Neural cell (in vitro differentiated cells): ENCODE measurements around the gene DPP10. TPM values are rescaled to one million over a fixed set of nuclear protein-coding genes. Genes with fewer than 3 reads are reported as not detected.

ENCODE experiments used
- H2AFZ ChIP-seq: fragments of 200-600, 300-800 bp; sonication (generic), shearing (Covaris generic); 2 replicates; pipeline ENCODE4 v1.6.0; 2014; ENCODE audit warnings: low read depth, mild to moderate bottlenecking, antibody characterized with exemption, low read length, moderate library complexity
- H3F3A ChIP-seq: fragments of 200-600 bp; shearing (Covaris generic); 2 replicates; pipeline ENCODE4 v1.6.1; 2016; ENCODE audit warnings: mild to moderate bottlenecking, moderate library complexity, mixed read lengths, antibody characterized with exemption, low read length; ENCODE audit not compliant: insufficient read depth, poor library complexity, severe bottlenecking
- H3K27ac ChIP-seq: fragments of 200-600, 300-800 bp; sonication (generic), shearing (Covaris generic); 2 replicates; pipeline ENCODE4 v1.5.1; 2014; ENCODE audit warnings: mild to moderate bottlenecking, low read length, moderate library complexity
- H3K27me3 ChIP-seq: fragments of 300-800, 200-600 bp; sonication (generic), shearing (Covaris generic); 2 replicates; pipeline ENCODE4 v1.6.0; 2014; ENCODE audit warnings: mild to moderate bottlenecking, low read depth, low read length, moderate library complexity; ENCODE audit not compliant: insufficient read depth
- H3K36me3 ChIP-seq: fragments of 300-800, 200-600 bp; sonication (generic), shearing (Covaris generic); 2 replicates; pipeline ENCODE4 v1.5.1; 2014; ENCODE audit warnings: mild to moderate bottlenecking, antibody characterized with exemption, low read length, moderate library complexity; ENCODE audit not compliant: insufficient read depth
- H3K4me2 ChIP-seq: fragments of 300-800, 200-600 bp; sonication (generic), shearing (Covaris generic); 2 replicates; pipeline ENCODE4 v1.6.0; 2014; ENCODE audit warnings: mild to moderate bottlenecking, low read length
- H3K4me3 ChIP-seq: fragments of 300-800, 200-600 bp; sonication (generic), shearing (Covaris generic); 2 replicates; pipeline ENCODE4 v1.5.1; 2014; ENCODE audit warnings: mild to moderate bottlenecking, low read length, moderate library complexity
- H3K79me2 ChIP-seq: fragments of 200-600 bp; shearing (Covaris generic); replicated peaks from 2 replicates; pipeline ENCODE4 v1.6.0; 2014; ENCODE audit warnings: mild to moderate bottlenecking, low read length, moderate library complexity; ENCODE audit not compliant: insufficient read depth
- H3K9ac ChIP-seq: fragments of 300-800, 200-600 bp; sonication (generic), shearing (Covaris generic); 2 replicates; pipeline ENCODE4 v1.6.1; 2016; ENCODE audit warnings: mild to moderate bottlenecking, low read length, mixed read lengths
- H3K9me2 ChIP-seq: fragments of 200-600 bp; shearing (Covaris generic); 2 replicates; pipeline ENCODE4 v1.6.1; 2016; ENCODE audit warnings: mild to moderate bottlenecking, low read length, mixed read lengths; ENCODE audit not compliant: insufficient read depth
- H3K9me3 ChIP-seq: fragments of 200-600, 300-800 bp; sonication (generic), shearing (Covaris generic); 2 replicates; pipeline ENCODE4 v1.6.1; 2016; ENCODE audit warnings: mild to moderate bottlenecking, mixed run types, low read length, moderate library complexity, mixed read lengths
- H4K20me1 ChIP-seq: fragments of 200-600 bp; shearing (Covaris generic); 2 replicates; pipeline ENCODE4 v1.6.1; 2016; ENCODE audit warnings: mild to moderate bottlenecking, mixed run types; ENCODE audit not compliant: insufficient read depth
- CTCF ChIP-seq: fragments of 450-650 bp; IDR thresholded peaks from 2 replicates; pipeline ENCODE4 v1.5.1; 2014; ENCODE audit warnings: antibody characterized with exemption, mild to moderate bottlenecking, moderate library complexity; ENCODE audit not compliant: poor library complexity, severe bottlenecking
- EP300 ChIP-seq: fragments of 450-650 bp; conservative IDR thresholded peaks from 2 replicates; pipeline ENCODE4 v1.6.1; 2014; ENCODE audit warnings: antibody characterized with exemption, mild to moderate bottlenecking, moderate library complexity; ENCODE audit not compliant: poor library complexity, severe bottlenecking
- EZH2 ChIP-seq: fragments of 200-600, 300-800 bp; shearing (Covaris generic), sonication (generic); IDR thresholded peaks from 2 replicates; pipeline ENCODE4 v1.6.1; 2014; ENCODE audit warnings: antibody characterized with exemption, low read length, borderline replicate concordance, mild to moderate bottlenecking; ENCODE audit not compliant: insufficient read depth, poor library complexity, severe bottlenecking
- MXI1 ChIP-seq: fragments of 450-650 bp; conservative IDR thresholded peaks from 2 replicates; pipeline ENCODE4 v1.6.1; 2014; ENCODE audit warnings: antibody characterized with exemption, mild to moderate bottlenecking; ENCODE audit not compliant: poor library complexity, severe bottlenecking
- POLR2AphosphoS5 ChIP-seq: IDR thresholded peaks from 2 replicates; pipeline ENCODE4 v1.6.1; 2012
- RAD21 ChIP-seq: fragments of 450-650 bp; conservative IDR thresholded peaks from 2 replicates; pipeline ENCODE4 v1.6.1; 2014; ENCODE audit warnings: antibody characterized with exemption, mild to moderate bottlenecking, moderate library complexity
- REST ChIP-seq: IDR thresholded peaks from 2 replicates; pipeline ENCODE4 v1.6.1; 2012; ENCODE audit warnings: borderline replicate concordance
- SMC3 ChIP-seq: fragments of 450-650 bp; conservative IDR thresholded peaks from 2 replicates; pipeline ENCODE4 v1.6.1; 2014; ENCODE audit warnings: antibody characterized with exemption, mild to moderate bottlenecking, moderate library complexity; ENCODE audit not compliant: poor library complexity
- TAF1 ChIP-seq: IDR thresholded peaks from 2 replicates; pipeline ENCODE4 v1.6.1; 2012; ENCODE audit warnings: low read depth
- polyA plus RNA-seq: library from polyadenylated mRNA; depleted of rRNA; stranded (reverse); fragments of >200 nt; gene quantifications from 2 replicates; pipeline ENCODE4 v1.2.3, GENCODE V29; 2014

Gene DPP10
- polyA plus RNA-seq, 1 donor from 2014 or later, result 13.9 TPM

- Histone ChIP-seq H3K9ac (no peak overlapping the region), H3K27ac (no peak overlapping the region)
- TF ChIP-seq REST (no peak), EZH2 (no peak), RAD21 (no peak), CTCF (no peak), EP300 (no peak), TAF1 (no peak), POLR2AphosphoS5 (no peak), MXI1 (no peak), SMC3 (no peak)
Measured at GRCh38 chr2:115580784-115581183, 1138.3 kb downstream of the DPP10 start.

GRCh38 chr2:115584507-115584906 lies 1142.1 kb downstream of the DPP10 start:
- H3F3A ChIP-seq, result no peaks in the 10 kb centered on the region
- no peak overlapping the region for H3K9ac ChIP-seq
- H3K4me3 ChIP-seq, result no peak overlapping the region
- no peak overlapping the region for H2AFZ ChIP-seq
- H3K79me2 ChIP-seq, result no peaks in the 10 kb centered on the region
- no peaks in the 10 kb centered on the region for H3K36me3 ChIP-seq
- no peaks in the 10 kb centered on the region for H3K27me3 ChIP-seq
- no peaks in the 10 kb centered on the region for H4K20me1 ChIP-seq
- no peak overlapping the region for H3K27ac ChIP-seq
- H3K9me3 ChIP-seq, result no peaks in the 10 kb centered on the region
- no peaks in the 10 kb centered on the region for H3K9me2 ChIP-seq
- TF ChIP-seq TAF1 (no peak), MXI1 (no peak), POLR2AphosphoS5 (no peak), REST (no peak), CTCF (no peak), SMC3 (no peak)
- no peak overlapping the region for H3K4me2 ChIP-seq

More at GRCh38 chr2:115580784-115581183, 1138.3 kb downstream of the DPP10 start:
- no peaks in the 10 kb centered on the region for H3K9me3 ChIP-seq
- no peaks in the 10 kb centered on the region for H3K27me3 ChIP-seq
- H3K36me3 ChIP-seq, result no peaks in the 10 kb centered on the region
- H3K79me2 ChIP-seq, result no peaks in the 10 kb centered on the region
- H3K4me2 ChIP-seq, result no peak overlapping the region
- H3K4me3 ChIP-seq, result no peak overlapping the region
- H3K9me2 ChIP-seq, result no peaks in the 10 kb centered on the region
- no peaks in the 10 kb centered on the region for H4K20me1 ChIP-seq
- no peak overlapping the region for H2AFZ ChIP-seq
- no peaks in the 10 kb centered on the region for H3F3A ChIP-seq
